Tongue (tissue), 3 donors: ENCODE results near the gene DPP10. TPM values are rescaled to one million over a fixed set of nuclear protein-coding genes. Genes with fewer than 3 reads are reported as not detected.

ENCODE experiments used
- DNase-seq: peaks from one replicate; pipeline ENCODE4 v3.0.0-alpha.2; 2015
- small RNA-seq: library from RNA; depleted of rRNA; stranded (forward); fragments of <200 nt; gene quantifications from one replicate; pipeline ENCODE3, GENCODE V24; 2014; ENCODE audit warnings: low replicate concordance
- total RNA-seq: library from RNA; depleted of rRNA; stranded (reverse); fragments of >200 nt; gene quantifications from one replicate; pipeline ENCODE4 v1.2.3, GENCODE V29; 2014

The DPP10 gene
- total RNA-seq, 1 donor from 2014 or later, result 2.5 TPM

DNA sequence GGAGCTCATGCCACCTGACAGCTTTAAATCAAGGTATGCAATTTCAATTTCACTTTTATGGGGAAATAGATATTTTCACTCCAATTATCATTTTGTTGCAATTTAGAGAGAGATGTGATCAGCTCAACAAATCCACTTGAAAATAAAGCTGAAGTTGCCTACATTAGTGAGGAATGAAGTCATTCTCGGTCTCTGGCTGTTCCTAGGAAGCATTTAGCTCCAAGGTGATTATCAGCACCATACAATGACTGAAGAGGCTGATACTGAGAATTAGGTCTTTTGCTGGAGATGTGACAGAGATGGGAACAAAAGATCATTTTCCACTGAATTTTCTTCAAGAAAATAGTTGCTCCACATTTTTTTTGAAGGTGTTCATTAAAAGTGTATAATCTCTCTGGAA, 1303.7 kb downstream of the DPP10 start:
- no peak for DNase-seq

DNA sequence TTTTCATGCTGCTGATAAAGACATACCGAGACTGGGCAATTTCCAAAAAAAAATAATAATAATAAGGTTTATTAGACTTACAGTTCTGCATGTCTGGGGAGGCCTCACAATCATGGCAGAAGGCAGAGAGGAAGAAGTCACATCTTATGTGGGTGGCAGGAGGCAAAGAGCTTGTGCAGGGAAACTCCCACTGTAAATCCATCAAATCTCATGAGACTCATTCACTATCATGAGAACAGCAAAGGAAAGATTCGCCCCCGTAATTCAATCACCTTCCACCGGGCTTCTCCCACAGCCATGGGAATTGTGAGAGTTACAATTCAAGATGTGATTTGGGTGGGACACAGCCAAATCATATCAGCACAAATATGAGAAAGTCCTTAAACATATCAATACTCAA, 1314.8 kb downstream of the DPP10 start:
- no peak for DNase-seq

DNA sequence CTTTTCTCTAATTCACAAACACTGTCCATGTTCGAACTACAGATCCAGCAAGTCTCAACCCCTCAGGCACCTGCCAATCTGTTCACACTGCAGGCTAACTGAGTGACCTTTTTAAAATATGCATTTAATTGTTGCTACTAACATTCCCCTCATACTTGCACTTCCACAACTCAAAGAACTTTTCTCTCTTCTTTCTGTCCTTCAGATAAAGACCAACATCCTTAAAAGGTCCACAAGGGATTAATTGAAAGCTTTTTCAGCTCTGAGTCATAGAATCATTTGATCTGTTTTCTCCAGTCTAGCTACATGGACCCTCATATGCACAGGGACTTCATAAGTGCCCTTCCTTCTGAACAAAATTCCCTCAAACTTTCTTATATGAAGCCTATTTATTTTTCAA, 1321.2 kb downstream of the DPP10 start:
- no peak for DNase-seq

DNA sequence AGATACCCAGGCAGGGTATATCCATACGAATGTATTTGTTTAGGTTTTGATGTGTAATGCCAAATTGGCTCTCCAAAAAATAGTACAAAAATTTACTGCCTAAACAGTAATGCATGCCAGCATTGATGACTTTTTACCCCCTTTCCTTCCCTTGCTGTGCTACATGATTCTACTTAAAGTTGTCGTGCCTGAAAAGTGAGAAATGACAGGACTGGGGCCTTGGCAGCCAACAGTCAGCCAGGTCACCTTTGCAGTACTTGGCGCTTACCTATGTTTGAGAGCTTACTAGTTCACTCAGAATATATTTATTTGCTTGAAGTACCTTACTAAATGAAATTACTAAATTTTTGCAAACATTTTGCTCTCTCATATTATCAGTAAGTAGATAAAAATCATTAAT, 1329.1 kb downstream of the DPP10 start:
- no peak for DNase-seq

DNA sequence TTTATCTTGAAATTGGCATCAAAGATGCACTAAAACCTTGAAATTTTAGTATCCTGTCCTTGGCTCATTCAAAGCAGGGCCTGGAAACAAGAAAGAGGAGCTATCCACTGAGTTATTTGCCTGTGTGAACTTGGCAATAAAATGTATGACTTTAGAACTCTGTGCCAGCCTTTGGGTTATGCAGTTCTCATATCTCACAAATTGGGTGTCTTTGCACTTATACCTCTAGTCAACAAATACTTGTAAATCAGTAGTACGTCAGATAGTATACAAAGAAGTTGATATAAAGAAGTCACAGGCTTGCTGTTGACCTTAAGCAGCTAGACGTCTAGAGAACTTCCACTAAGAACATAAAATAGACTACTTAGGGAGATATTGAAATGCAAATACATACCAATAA, 1331.9 kb downstream of the DPP10 start:
- no peak for DNase-seq

DNA sequence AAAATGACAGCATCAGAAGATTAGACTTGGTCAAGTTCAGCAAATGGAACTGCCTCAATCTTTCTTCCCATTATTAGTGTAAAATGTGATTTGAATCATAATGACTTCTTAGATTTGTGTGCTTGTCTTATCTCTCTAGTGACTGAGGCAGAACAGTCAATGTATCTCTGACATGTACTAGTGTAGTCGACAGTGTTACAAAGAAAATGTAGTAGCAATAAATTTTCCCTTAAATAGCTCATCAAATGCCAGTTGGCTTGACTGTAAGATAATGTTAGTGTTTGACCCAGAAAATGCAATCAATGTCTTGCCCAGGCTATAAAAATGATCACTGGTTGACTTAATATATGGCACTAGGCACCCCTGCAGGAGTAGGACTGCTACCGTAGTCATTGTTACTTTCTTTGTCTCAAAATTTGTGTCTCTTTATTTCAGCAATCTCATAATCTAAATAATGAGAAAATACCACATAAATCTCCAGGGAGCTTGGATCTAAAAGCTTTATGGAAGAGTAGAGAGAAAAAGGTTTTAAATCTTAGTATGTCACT, 1336.7 kb downstream of the DPP10 start:
- no peak for DNase-seq

DNA sequence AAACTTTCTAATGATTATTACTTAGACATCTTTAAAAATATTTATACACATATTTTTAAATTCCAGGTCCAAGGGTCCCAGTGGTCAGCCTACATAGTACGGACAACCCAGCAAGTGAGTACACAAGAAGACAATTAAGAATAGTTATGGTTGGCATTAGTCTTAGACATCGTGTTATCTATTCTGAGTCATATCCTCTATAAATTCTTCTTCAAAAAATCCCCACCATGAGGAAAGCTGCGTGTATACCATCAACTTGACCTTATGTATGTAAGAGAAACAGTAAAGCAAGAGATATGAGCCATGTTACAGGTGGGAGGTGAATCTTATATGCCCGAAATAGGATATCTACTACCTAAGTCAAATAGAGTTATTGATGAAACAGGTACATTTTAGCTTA, 1339.8 kb downstream of the DPP10 start:
- no peak for DNase-seq

DNA sequence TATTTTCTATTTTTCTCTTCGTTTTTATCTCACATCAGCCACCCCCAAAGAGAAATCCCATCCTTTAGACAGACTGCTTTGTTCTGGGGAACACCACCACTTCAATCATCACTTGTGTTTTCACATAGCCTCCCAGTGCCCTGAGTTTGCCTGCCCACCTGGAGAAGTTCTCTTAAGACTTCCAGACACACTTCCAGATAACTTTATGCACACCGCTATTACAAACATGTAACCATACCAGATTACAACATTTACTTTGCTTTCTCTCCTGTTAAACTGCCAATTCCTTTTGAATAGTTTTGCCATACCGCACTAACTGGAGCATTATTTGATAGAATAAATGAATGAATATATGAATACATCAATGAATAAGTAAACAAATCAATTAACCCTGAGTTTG, 1353.6 kb downstream of the DPP10 start:
- DNase-seq, result no peak

DNA sequence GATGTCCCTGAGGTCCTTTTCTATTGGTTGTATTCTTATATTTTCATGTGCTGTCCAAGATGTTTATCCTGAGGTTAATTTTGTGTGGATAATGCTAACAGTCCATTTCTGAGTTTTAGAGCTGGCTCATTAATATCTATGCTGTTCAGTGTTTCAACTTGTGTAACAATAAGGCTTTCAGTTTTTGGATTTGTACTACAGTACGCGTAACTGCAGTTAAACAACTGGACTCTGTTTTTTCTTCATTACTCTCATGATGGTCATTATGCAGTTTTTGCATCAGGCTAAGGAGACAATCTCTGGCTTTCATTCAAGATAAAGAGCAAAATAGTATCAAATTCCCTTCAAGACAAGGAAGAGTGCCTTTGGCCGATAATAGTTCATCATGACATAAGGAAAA, 1364.8 kb downstream of the DPP10 start:
- peak; percentile 5 for DNase-seq

DNA sequence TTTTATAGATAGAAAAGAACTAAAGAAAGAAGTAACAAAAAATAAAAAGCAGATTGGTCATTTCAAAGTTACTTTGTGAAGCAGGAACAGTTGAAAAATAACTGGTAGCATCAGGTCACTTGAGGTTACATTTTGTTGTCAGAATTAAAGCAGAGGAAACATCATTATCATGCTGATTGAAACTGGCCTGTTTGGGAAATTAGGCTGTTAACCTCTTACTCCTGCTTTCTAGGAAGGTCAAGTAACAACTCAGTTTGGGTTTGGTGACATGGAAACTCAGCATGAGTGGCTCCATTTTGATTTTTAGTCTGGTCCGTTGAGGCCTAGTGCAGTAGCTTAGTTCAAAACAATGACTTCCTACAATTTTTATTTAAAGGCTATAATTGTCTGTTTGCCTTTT, 1383.5 kb downstream of the DPP10 start:
- DNase-seq, result no peak

DNA sequence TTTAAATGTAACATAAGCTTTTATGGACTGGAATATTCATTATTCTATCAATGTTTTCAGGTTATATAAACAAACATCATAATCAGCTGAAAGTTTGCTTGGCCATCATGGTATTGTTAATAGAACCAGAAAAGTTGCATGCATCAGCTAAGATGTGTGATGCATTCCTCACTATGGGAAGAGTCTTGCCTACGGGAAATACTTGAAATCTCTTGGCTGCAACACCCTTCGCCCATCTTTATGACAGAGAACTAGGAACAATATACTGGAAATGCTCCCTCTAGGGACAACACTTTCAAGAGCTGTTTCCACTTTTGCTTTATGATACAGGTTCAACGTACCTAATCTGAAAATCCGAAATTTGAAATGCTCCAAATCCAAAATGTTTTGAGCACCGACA, 1390.8 kb downstream of the DPP10 start:
- DNase-seq, result no peak

DNA sequence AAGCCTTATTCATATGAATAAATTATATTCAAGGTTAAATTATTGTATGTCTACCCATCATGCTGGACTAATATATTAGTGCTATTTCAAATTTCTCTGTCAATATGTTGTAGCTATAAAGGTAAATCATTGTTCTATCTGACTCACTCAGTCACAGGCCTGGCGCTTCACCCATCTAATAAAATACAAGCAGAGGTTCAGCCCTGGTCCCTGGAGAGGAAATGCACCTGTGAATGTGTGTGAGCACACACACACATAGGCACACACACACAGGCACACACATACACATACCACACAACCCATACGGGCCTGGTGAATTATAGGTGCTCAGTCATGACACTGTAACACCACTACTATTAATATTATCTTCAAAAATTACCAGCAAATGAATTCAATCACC, 1396.1 kb downstream of the DPP10 start:
- DNase-seq, result no peak

DNA sequence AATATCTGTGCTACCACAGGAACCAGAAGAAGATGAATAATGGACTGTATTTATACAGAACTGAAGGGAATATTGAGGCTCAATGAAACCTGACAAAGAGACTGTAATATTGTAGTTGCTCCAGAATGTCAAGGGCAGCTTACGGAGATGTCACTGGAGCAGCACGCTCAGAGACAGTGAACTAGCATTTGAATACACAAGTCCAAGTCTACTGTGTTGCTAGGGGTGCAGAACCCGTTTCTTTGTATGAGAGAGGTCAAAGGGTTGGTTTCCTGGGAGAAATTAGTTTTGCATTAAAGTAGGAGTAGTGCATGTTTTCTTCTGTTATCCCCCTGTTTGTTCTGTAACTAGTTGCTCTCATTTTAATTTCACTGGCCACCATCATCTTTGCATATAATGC, 1399.9 kb downstream of the DPP10 start:
- no peak for DNase-seq

DNA sequence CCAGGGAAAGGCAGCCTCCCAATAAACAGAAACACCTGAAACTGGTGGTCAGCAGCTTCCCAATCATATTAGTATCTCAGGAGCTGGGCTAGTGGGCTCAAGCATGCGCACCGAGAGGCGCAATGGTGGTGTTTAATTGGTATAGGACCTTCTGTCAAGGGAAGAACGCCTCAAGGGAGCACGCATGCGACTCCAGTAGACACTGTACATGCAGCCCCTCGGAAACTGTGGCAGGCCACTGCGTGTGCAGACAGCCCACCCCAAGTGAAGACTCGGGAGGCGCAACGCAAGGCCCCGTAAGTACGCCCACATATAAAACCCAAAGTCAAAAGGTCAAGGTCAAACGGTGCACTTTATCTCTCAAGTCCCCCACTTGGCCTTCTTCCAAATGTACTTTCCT, 1405.8 kb downstream of the DPP10 start:
- no peak for DNase-seq

DNA sequence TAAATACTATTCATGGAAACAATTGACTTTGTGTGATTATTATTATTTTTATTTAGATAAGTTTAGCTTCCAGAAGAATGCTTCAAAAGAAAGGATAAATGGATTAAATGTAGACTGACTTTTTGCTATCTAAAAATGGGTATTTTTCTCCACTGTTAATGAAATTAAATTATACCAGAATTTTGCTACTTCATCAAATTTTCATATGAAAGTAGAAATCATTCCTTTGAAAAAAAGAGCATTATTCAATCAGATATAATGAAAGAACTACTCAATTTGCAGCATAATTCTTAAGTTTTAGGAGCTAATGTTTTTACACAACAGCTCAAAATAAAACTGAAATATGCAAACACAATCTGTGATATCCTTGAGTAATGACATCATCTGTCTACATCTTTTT, 1424.6 kb downstream of the DPP10 start:
- DNase-seq, result no peak

DNA sequence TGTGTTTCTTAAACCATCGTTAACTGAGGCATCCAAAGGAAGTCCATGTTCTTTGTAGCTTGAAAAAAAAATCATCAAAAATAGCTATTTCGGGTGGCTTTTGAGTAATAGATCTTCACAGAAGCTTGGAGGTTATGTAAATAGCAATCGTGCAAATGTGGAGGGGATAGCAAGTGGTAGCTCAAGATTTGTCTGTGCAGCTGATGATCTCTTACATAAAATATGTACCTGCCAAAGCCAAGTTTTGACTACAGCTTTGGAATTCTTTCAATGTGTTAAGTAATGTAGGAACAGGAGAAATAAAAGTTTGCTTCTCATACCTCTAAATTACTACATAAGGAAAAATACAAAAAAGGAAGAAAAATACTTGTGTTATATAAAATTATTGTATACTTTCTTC, 1432.0 kb downstream of the DPP10 start:
- DNase-seq, result peak; percentile 8

DNA sequence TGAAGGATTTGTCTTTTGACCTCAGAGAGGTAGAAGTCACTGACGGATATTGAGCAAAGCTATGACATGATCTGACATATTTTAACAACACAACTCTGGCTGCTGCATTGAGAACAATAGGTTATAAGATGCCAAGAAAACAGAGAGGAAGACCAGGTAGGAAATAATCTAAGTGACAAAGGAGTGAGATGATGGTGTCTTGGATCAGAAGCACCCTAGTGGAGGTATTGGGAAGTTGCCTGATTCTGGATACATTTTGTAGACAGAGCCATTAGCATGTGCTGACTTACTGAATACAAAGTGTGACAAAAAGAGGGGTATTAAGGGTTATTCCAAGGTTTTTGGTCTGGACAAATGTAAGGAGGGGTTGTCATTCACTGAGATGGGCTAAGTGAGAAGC, 1438.1 kb downstream of the DPP10 start:
- no peak for DNase-seq

DNA sequence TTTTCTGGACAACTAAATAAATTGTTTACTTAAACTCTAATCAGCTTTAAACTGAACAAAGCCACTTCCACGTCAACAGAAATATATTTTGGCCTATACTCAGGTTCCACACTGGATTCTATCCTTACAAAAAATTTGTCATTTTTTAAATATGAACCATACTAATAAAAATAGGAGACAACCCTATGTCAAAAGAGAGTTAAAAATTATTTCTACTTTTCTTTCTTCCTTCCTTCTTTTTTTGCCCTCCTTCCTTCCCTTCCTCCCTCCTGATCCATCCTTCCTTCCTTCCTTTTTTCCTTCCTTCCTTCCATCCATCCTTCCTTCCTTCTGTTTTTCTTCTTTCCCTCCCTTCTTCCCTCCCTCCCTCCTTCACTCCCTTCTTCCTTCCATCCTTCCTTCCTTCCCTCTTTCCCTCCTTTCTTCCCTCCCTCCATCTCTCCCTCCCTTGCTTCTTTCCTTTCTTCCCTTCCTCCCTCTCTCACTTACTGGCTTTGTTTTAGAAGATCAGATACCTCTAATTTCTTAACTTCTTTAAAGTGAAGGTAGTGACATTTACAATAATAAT, 1444.9 kb downstream of the DPP10 start:
- DNase-seq, result no peak

Small RNA genes lying within 50 kb of the gene (small RNA-seq; reads per million reads assigned to genes)
- 0.10 reads per million for gene RNU2-41P
